AG04450 (cell line): ENCODE results near the gene RASGRF1. TPM values are rescaled to one million over a fixed set of nuclear protein-coding genes. Genes with fewer than 3 reads are reported as not detected.

Experiments used
- CTCF ChIA-PET: fragments of 300-600, 350-600 bp; formaldehyde crosslinking; extraction: SDS; loops from one replicate; lab custom pipeline; 2022; ENCODE audit warnings: antibody characterized with exemption, inconsistent platforms; lab: Charles Lee
- POLR2A ChIA-PET: fragments of 350-600 bp; formaldehyde crosslinking; extraction: SDS; loops from one replicate; lab custom pipeline; 2021; ENCODE audit warnings: antibody characterized with exemption, inconsistent platforms; lab: Yijun Ruan, JAX
- DNase-seq: peaks from one replicate; pipeline ENCODE4 v3.0.0-alpha.2; 2011; ENCODE audit warnings: low read depth, low spot score
- H3K27ac ChIP-seq: one replicate; pipeline ENCODE4 v1.5.1; 2012; ENCODE audit warnings: low read depth, low read length, control low read depth
- H3K27me3 ChIP-seq: one replicate; pipeline ENCODE4 v1.6.0; 2012; ENCODE audit warnings: low read length; ENCODE audit not compliant: control insufficient read depth, insufficient read depth
- H3K4me3 ChIP-seq: 2 replicates; pipeline ENCODE4 v1.5.1; 2011; ENCODE audit warnings: mild to moderate bottlenecking, low read depth, low read length, control low read depth
- H3K9me3 ChIP-seq: 2 replicates; pipeline ENCODE4 v1.5.1; 2012; ENCODE audit warnings: low read length; ENCODE audit not compliant: control insufficient read depth, insufficient read depth
- polyA plus RNA-seq: library from polyadenylated mRNA; depleted of rRNA; stranded (reverse); fragments of >200 nt; gene quantifications from 2 replicates; pipeline ENCODE4 v1.2.3, GENCODE V29; 2011
- TF ChIP-seq, protein P1 (sequence below): IDR thresholded peaks from 2 replicates; pipeline ENCODE4 v1.5.1; 2011; ENCODE audit warnings: low read depth, low read length, control low read depth, inconsistent platforms

The RASGRF1 gene
- polyA plus RNA-seq, 1 experiment = 0.25 TPM

DNA sequence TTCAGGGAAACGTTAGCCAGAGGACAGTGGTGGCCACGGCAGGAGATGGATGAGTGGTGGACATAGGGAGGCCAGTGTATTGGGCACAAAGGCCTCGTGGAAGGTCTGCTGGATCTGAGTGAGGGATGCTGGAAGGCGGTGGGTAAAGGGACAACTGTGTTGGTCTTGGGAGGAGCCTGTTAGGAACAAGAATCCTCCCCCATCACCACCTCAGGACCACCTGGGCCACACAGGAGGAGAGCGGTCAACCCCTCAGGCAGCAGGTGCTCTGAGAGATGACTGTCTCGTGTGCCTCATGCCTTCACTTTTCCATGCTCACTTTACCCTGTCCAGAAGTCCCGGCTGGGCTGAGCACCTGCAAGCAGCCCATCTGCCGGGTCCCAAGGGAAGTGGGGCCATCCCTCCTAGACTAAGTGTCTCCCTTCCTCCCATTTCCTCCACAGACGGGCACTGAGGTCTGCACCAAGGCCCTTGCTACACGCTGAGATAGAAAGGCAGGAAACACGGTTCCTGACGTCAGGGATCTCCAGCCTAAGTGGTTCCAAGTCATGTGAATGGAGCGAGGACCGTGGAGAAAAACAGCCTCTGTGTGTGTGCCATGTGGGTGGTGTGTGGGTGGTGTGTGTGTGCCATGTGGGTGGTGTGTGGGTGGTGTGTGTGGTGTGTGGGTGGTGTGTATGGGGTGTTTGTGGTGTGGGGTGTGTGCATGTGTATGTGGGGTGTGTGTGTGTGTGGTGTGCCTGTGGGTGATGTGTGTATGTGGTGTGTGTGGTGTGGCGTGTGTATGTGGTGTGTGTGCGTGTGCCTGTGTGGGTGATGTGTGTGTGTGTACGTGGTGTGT is 97.9 kb downstream of the RASGRF1 start:
- CTCF ChIA-PET = no interaction called here
- Histone ChIP-seq H3K4me3 (no peak overlapping the region), H3K27ac (no peak overlapping the region), H3K27me3 (no peaks in the 10 kb centered on the region), H3K9me3 (no peaks in the 10 kb centered on the region; the same call in 1 of the 2 replicates)
- DNase-seq = no peak
- TF ChIP-seq, protein P1, sequence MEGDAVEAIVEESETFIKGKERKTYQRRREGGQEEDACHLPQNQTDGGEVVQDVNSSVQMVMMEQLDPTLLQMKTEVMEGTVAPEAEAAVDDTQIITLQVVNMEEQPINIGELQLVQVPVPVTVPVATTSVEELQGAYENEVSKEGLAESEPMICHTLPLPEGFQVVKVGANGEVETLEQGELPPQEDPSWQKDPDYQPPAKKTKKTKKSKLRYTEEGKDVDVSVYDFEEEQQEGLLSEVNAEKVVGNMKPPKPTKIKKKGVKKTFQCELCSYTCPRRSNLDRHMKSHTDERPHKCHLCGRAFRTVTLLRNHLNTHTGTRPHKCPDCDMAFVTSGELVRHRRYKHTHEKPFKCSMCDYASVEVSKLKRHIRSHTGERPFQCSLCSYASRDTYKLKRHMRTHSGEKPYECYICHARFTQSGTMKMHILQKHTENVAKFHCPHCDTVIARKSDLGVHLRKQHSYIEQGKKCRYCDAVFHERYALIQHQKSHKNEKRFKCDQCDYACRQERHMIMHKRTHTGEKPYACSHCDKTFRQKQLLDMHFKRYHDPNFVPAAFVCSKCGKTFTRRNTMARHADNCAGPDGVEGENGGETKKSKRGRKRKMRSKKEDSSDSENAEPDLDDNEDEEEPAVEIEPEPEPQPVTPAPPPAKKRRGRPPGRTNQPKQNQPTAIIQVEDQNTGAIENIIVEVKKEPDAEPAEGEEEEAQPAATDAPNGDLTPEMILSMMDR = no peak
- POLR2A ChIA-PET = interaction anchor here (2.1 kb wide), 1 partner anchor 11 kb away, joined by 6 read pairs; no protein-coding TSS in a partner anchor

DNA sequence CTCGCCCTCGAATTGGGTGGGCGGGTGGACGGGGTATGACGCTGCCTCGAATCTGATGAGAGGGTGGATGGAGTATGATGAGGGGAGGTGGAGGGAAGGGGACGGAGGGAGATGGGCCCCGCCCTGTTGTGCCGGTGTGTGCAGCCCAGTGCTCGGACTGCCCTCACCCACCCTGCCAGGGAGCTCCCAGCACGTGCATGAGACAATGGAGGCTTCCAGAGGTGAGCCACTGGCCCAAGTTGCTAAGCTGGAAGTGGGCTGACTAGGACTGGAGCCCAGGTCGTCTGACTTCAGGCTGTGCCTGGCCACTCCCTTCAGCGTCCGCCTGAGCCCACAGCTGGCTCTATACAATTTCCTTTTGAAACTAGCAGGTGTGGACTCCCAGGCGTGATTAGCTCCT is 98.7 kb downstream of the RASGRF1 start:
- Histone ChIP-seq H3K27ac (no peak overlapping the region), H3K27me3 (no peaks in the 10 kb centered on the region), H3K4me3 (no peak overlapping the region), H3K9me3 (no peaks in the 10 kb centered on the region; the same call in 1 of the 2 replicates)
- DNase-seq = no peak
- ChIA-PET CTCF (interaction anchor here (0.7 to 0.8 kb wide), 2 partner anchors 12 to 186 kb away, joined by 3 to 5 read pairs; no protein-coding TSS in a partner anchor), POLR2A (interaction anchor here (0.6 to 2.1 kb wide), 2 partner anchors 12 to 119 kb away, joined by 6 read pairs; partner anchors contain the start of gene MORF4L1)
- TF ChIP-seq, protein P1 = no peak

DNA sequence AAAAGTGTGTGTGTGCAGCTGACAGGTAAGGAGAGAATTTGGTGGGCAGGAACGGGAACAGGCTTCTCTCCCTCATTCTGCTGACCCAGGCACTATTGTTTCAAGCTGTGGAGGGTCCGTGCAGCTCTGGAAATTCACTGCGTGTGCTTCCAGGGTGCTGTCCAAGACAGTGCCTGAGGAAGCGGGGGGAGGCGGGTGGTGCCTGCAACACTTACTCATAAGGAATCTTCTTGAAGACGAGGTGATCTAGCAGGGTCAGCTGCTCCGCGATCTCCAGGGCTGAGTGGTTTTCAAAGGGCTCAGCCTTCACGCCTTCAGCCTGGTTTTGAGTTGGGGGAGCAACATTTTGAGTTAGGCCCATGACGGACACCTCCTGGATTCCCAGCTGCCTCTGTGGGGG is 99.1 kb downstream of the RASGRF1 start:
- H3K9me3 ChIP-seq = no peaks in the 10 kb centered on the region; the same call in 1 of the 2 replicates
- no peak overlapping the region for H3K4me3 ChIP-seq
- no peaks in the 10 kb centered on the region for H3K27me3 ChIP-seq
- DNase-seq = peak; percentile 15
- ChIA-PET POLR2A (interaction anchor here (0.6 to 2.1 kb wide), 2 partner anchors 12 to 119 kb away, joined by 6 read pairs; partner anchors contain the start of gene MORF4L1), CTCF (interaction anchor here (0.7 to 0.8 kb wide), 2 partner anchors 12 to 186 kb away, joined by 3 to 5 read pairs; no protein-coding TSS in a partner anchor)
- H3K27ac ChIP-seq = peak overlapping the region; percentile 31
- TF ChIP-seq, protein P1 = no peak

DNA sequence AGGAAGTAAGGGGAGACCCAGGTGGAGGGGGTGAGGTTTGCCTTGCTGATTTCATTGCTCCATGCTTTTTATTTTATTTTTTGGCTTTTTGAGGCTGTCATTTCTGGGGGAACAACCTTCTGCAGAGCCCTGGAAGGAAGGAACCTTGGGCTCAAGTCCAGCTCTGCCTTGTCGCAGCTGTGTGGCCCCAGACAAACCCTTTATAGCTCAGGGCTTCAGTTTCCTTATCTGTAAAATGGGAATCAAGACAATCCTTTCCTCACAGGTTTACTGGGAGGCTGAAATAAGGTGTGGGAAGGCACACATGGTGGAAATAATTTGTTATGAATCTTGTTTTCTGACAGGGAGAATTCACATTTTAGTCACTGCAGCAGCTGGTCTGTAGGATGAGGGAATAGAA is 100.3 kb downstream of the RASGRF1 start:
- H3K27me3 ChIP-seq = no peaks in the 10 kb centered on the region
- TF ChIP-seq, protein P1 = no peak
- ChIA-PET POLR2A (interaction anchor here (2.1 kb wide), 1 partner anchor 14 kb away, joined by 6 read pairs; no protein-coding TSS in a partner anchor), CTCF (interaction anchor here (0.9 to 2.1 kb wide), 2 partner anchors 10 to 11 kb away, joined by 3 to 8 read pairs; no protein-coding TSS in a partner anchor)
- H3K4me3 ChIP-seq = no peak overlapping the region
- H3K27ac ChIP-seq = peak overlapping the region; percentile 47
- DNase-seq = no peak
- no peaks in the 10 kb centered on the region for H3K9me3 ChIP-seq
